ENCODE data around the gene CRIP1.

CRIP1 gene

DNA sequence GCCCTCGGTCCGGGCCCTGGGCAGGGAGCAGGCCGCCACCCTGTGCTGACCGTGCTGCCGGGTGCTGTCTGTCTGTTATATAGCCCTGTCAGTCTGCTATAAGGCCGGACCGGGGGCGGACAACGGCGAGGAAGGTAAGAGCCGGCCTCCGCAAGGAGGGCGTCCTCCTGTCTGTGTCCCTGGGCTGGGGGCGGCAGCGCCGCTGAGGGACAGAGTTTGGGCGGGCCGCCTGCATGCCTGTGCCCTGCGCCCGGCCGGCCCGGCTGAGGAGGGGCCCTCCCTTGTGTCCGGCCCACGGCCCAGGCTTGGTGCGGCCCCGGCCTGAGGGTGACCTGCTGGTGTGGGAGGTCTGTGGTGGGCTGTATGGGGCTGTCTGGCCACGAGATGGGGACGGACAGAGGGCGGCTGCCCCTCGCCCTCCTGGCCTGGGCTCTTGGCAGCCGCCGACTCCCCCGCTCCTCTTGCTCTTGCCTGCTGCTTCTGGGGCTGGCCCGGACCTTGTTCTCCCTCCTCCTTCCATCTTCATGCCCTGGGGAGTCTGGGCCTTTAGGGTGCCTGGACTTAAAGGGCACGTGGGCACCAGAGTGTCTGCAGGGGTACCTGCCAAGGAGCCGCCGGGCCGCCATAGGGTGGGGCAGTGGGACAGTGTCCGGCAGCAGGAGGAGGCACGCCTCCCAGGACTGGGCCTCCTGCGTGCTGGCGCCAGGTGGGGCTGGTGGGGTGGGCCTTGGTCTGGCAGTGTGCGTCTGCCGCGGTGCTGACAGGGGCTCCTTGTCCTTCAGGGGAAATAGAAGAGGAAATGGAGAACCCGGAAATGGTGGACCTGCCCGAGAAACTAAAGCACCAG, 37.2 kb upstream of the CRIP1 start:
- in situ Hi-C loops (cut with HindIII; ENCODE audit: low pct_ligation_motif_present, low pct_unique_long_range_greater_than_20kb, low sequenced_read_pairs), result no loop called here
- DNase-seq, result no peak

GRCh38 chr14:105450123-105450505, 36.6 kb upstream of the CRIP1 start:
- no peak for DNase-seq
- in situ Hi-C loops (cut with HindIII; ENCODE audit: low pct_ligation_motif_present, low pct_unique_long_range_greater_than_20kb, low sequenced_read_pairs), result no loop called here

DNA sequence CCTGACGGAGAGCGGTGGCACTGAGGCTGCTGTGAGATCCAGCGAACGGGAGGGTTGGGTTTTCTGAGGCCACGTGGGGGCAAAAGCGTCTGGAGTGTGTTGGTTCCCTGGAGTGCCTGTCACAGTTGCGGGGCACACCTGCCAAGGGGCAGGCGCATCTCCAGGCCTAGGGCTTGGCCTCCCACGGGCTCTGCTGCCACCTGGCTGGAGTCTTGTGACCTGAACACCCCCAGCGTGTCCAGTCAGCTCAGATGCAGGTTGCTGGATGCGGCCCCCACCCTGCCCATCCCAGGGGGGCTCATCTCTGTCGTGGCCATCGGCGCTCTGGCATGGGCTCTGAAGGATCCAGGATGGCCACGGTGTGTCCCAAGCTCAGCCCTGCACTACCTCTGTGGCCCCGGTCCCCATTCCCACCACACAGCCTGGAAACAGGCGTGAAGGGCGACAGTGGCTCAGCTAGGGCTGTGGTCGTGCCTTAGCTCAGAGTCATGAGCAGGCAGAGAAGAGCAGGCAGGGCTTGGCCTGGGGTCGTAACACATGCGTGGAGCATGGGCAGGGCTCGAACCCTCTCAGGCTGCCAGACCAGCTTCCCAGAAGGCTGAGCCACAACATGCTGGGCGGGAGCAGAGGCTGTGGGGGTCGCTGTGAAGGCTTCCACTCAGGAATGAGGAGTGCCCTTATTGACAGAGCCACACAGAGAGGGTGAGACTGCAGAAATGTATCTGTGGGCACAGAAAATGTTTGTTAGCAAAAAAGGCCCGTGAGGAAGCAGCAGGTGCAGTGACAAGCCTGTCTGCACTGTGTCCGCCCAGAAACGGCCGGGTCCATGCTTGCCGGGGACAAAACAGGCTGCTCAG, 35.6 kb upstream of the CRIP1 start:
- in situ Hi-C loops (cut with HindIII; ENCODE audit: low pct_ligation_motif_present, low pct_unique_long_range_greater_than_20kb, low sequenced_read_pairs), result no loop called here
- no peak for DNase-seq

DNA sequence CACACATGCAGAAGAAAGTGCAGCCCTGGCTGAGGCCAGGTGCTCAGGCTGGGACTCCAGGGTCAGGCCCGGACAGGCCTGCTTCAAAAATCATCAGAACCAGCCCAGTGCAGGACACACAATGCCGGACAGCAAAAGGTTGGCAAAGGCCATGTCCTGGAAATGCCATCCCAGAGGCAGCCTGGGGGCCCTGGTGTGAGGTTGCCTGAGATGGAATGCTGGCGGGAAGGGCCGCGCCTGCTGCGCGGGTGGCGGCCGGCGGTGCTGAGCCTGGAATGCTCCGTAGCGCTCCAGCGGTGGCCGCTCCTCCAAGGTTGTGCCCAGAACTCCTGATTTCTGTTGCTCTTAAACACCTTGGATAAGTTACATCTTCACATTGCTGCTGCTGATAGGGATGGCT, 33.7 kb upstream of the CRIP1 start:
- in situ Hi-C loops (cut with HindIII; ENCODE audit: low pct_ligation_motif_present, low pct_unique_long_range_greater_than_20kb, low sequenced_read_pairs), result no loop called here
- DNase-seq, result no peak

GRCh38 chr14:105453847-105454246, 32.8 kb upstream of the CRIP1 start:
- in situ Hi-C loops (cut with HindIII; ENCODE audit: low pct_ligation_motif_present, low pct_unique_long_range_greater_than_20kb, low sequenced_read_pairs), result no loop called here
- no peak for DNase-seq

DNA sequence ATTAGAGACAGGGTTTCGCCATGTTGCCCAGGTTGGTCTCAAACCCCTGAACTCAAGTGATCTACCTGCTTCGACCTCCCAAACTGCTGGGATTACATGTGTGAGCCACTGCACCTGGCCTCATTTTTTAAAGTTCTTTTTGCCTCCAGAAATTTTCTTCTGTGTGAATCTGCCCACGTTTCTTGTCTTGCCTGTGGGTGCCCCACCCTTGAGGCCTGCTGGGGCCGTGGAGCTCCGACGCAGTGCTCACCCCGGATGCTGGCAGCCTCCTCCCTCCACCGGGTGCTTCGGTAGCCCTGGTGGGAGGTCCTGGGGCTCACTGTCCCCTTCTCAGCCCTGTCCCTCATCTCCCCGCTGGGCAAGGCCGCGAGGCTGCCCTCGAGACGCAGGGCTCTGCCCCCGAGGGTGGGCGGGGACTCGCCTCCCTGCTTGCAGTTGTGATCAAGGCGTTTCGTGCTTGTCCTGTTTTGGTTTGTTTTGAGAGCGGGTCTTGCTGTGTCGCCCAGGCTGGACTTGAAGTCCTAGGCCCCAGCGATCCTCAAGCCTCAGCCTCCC, 31.5 kb upstream of the CRIP1 start:
- no peak for DNase-seq
- in situ Hi-C loops (cut with HindIII; ENCODE audit: low pct_ligation_motif_present, low pct_unique_long_range_greater_than_20kb, low sequenced_read_pairs), result no loop called here

DNA sequence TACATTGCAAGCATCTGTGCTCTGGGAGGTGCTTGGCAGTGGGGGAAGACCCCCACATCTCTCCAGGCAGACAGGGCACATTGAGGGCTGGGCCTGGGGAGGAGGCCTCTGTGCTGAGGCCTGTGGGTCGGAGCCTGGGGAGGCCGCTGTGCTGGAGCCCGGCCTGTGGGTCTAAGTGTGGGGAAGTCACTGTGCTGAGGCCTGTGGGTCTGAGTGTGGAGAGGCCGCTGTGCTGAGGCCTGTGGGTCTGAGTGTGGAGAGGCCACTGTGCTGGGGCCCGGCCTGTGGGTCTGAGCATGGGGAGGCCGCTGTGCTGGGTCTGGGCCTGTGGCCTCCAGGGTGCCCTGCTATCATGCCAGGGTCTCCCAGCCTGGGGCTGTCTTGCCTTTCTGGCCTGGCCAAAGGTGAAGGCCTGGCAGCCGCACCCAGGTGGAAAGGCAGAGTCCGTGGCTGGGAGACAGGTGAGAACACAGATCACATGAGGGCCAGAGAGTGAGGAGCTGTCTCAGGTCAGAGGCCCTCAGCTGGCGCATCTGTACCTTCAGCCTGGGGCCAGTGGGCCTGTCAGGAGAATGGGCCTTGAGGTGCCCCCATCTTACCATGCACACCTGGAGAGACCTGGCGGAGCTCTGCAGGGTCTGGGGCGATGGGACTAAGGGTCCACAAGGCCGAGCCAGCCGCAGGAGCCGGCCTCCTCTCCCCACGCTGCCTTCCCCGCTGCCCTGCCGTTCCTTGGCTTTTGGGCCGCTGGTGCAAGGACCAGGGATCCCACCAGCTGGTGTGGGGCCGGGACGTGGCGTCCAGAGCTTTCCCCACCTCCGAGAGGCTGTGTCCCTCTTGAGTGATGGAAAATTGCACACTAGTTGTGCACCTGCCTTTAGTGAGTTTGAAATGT, 30.7 kb upstream of the CRIP1 start:
- in situ Hi-C loops (cut with HindIII; ENCODE audit: low pct_ligation_motif_present, low pct_unique_long_range_greater_than_20kb, low sequenced_read_pairs), result no loop called here
- no peak for DNase-seq

DNA sequence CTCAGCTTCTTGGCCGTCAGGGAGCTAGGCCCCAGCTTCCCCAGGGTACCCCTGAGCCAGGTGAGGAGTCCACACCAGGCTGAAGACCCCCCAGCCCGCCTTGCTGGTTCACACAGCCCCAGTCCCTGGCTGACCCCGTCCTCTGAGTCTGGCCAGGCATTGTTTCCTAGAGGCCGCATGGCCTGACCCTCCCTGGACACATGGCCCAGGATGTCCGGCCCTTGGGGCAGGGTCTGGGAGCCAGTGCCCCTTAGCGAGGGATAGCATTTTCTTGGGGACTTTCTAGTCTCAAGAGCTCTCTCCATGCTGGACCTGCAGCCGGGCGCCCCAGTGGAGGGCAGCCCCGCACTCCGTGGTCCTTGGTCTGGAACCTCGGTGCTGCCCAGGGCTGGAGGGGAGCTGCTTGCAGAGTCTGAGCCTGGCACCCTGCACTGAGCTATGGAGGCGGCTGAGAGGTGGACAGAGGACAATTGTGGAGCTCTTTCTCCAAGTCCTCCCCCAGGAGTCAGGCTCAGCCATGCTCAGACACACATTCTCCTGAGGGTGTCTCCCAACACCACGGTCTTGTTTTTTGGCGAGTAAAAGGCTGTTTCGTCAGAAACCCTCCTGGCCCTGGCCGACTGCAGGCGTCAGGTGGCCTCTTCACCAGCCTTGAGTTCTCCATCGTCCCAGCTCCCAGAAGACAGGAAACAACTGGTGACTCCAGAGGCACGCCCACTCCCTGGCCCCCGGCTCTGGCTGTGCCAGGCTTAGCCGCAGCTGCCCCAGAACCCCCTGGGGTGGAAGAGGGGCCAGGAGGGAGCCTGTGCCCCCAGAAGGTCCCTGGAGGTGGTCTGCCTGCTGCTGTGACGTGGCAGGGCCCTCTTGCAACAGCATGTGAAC, 29.7 kb upstream of the CRIP1 start:
- DNase-seq, result no peak
- in situ Hi-C loops (cut with HindIII; ENCODE audit: low pct_ligation_motif_present, low pct_unique_long_range_greater_than_20kb, low sequenced_read_pairs), result no loop called here

DNA sequence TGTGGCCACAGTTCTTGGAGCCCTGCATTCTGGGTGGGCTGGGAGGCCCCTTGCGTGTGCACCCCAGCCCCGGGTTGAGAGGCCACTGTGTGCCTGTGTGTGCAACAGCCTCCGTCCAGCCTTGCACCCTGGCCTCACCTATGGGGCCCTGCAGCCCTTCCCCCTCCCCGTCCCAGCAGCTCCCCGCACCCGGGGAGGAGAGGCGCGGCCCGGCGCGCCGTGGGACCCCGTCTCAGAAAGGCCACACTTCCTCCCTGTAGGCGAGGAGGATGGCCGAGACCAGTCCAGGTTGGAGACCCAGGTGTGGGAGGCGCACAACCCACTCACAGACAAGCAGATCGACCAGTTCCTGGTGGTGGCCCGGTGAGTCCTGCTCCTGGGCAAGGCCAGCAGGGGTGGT, 28.7 kb upstream of the CRIP1 start:
- in situ Hi-C loops (cut with HindIII; ENCODE audit: low pct_ligation_motif_present, low pct_unique_long_range_greater_than_20kb, low sequenced_read_pairs), result no loop called here
- DNase-seq, result no peak

DNA sequence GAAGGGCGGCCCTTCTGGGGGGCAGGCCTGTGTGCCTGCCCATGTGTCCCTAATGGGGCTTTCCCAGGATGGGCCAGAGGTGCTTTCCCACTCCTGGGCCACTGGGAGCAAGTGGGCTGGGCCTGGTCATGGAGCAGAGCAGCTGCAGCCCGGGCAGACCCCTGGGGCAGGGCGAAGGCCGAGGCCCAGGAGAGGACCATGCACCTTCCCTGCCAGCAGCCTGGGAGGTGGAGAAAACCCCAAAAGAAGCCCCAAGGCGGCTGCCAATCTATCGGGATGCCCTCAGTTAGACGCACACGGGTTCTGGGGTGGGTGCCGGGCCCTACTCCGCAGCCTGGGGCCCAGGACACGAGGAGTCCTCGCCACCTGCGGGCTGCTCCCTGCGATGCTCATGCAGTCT, 28.1 kb upstream of the CRIP1 start:
- no peak for DNase-seq
- in situ Hi-C loops (cut with HindIII; ENCODE audit: low pct_ligation_motif_present, low pct_unique_long_range_greater_than_20kb, low sequenced_read_pairs), result no loop called here

DNA sequence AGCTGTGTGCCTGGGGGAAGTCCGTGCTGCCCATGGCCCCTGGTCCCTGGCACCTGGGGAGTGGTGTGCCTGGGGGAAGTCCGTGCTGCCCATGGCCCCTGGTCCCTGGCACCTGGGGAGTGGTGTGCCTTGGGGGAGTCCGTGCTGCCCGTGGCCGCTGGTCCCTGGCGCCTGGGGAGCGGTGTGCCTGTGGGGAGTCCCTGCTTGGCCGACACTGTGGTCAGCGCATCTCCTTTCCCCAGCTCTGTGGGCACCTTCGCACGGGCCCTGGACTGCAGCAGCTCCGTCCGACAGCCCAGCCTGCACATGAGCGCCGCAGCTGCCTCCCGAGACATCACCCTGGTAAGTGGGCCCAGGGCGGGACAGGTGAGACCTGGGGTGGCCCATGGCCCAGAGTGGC, 26.6 kb upstream of the CRIP1 start:
- DNase-seq, result no peak
- in situ Hi-C loops (cut with HindIII; ENCODE audit: low pct_ligation_motif_present, low pct_unique_long_range_greater_than_20kb, low sequenced_read_pairs), result no loop called here

DNA sequence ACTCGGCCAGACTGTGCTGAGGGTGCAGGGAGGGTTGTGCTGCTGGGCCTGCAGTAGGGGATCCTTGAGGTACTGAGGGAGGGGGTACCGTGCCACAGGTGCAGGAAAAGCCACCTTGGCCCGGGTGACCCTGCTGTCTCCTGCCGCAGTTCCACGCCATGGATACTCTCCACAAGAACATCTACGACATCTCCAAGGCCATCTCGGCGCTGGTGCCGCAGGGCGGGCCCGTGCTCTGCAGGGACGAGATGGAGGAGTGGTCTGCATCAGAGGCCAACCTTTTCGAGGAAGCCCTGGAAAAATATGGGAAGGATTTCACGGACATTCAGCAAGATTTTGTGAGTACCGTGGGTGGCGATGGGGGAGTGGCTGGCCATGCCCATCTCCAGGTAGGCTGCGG, 26.1 kb upstream of the CRIP1 start:
- no peak for DNase-seq
- in situ Hi-C loops (cut with HindIII; ENCODE audit: low pct_ligation_motif_present, low pct_unique_long_range_greater_than_20kb, low sequenced_read_pairs), result no loop called here

DNA sequence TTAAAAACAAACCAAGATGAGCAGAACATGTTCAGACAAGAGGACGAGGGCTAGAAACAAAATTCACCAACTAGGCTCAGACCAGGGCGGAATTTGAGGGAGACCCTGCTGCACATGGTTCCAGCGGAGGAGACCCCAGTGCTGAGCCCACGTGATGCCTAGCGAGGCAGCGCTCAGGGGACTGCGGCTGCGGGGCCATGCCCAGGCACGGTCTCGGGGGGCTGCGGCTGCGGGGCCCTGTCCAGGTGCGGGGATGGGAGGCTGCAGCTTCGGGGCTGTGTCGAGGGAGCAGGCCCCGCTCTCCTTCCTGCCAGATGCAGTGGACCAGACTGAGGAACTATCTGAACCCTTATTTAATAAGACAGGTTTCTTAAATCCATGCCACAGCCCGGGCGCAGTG, 24.8 kb upstream of the CRIP1 start:
- no peak for DNase-seq
- in situ Hi-C loops (cut with HindIII; ENCODE audit: low pct_ligation_motif_present, low pct_unique_long_range_greater_than_20kb, low sequenced_read_pairs), result no loop called here

- no peak for DNase-seq
- in situ Hi-C loops (cut with HindIII; ENCODE audit: low pct_ligation_motif_present, low pct_unique_long_range_greater_than_20kb, low sequenced_read_pairs), result no loop called here
Measured at GRCh38 chr14:105464501-105464900, 22.2 kb upstream of the CRIP1 start.

DNA sequence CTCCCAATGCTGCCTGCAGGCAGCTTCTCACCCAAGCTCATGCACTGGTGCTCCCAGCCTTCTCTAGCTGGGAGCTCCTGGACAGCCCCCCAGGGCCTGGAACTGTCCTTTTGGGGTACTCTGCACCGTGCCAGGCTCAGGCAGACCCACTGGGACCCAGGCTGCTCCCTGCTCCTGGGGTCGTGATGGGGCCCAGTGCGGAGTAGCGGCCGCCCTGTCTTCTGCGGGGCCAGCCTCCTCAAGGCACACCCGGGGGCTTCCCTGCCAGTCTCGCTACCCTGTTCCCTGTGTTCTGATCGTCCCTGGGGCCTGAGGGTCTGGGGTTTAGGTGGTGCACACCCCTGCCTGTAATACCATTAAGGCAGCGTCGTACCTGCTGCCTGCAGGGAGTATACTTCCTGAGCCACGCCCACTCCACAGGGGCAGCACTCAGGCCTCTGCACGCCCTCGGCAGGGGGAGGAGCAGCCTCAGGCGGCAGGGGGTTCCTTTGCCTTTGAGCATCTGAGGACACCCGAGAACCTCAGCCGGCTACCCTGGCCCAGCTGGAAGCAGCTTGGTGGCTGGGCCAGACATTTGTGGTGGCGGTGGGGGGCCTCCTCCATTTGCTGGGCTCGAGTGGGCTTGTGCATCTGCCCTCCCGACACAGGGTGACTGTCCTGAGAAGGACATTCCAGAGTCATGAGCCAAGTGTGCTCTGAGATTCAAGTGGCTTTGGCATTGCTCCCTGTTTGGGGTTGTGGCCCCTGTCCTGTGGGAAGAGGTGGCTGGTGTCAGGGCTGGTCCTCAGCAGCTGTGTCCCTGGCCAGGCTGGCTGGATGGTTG, 21.3 kb upstream of the CRIP1 start:
- in situ Hi-C loops (cut with HindIII; ENCODE audit: low pct_ligation_motif_present, low pct_unique_long_range_greater_than_20kb, low sequenced_read_pairs), result no loop called here
- DNase-seq, result no peak

DNA sequence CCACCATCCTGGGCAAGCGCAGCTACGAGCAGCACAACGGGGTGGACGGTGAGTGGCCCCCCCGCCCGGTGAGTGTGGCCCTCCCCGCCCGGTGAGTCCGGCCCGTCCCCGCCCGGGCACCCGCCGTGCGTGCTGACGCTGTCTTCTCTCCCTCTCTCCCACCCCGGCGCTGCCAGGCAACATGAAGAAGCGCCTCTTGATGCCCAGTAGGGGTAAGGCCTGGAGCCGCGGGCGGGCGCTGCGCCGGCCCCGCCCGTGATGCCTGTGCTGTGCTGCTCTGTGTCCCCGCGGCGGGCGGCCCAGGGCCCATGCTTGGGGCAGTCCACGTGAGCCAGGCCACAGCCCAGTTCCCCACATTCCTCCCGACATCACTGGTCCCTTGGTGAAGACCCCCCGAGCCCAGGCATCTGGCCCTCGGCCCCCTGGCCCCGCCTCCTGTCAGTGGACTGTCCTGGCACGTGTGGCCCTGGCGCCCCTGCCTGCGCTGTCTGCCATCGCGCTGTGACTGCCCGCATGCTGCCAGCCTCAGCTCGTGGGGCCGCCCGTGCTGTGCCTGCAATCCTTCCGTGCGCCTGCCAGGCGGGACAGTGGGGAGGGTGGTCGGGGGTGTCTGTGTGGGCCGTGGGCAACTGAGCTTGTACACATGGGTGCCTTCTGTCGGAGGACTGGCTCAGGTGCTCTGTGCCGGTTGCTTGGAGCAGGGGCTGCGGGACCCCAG, 20.0 kb upstream of the CRIP1 start:
- in situ Hi-C loops (cut with HindIII; ENCODE audit: low pct_ligation_motif_present, low pct_unique_long_range_greater_than_20kb, low sequenced_read_pairs), result no loop called here
- DNase-seq, result no peak

Data from ACHN (cell line).